Stimulated activated naive B cell treated with anti-CD40 and anti-IgM and Interleukin-4, amounts not matched to agents 10 μg/mL and 1 μg/mL and 100 μg/mL, for 72 hours (primary cell): ENCODE results near the gene RTL5.
A peak's percentile ranks its signal among the peaks of the same experiment; 100 is the strongest.

Source experiments
- ATAC-seq, 2 donors: fragments of 150-1000 bp; cut with Tn5 transposase; replicated peaks; 2 replicates each; pipeline ENCODE4 v1.10.0; 2021; ENCODE audit warnings: moderate library complexity in 1 of 2
- DNase-seq: peaks from one replicate; pipeline ENCODE4 v3.0.0; 2021
- H3K27ac Mint-ChIP-seq: one replicate; pipeline ENCODE4 v1.8.0; 2022; ENCODE audit warnings: mild to moderate bottlenecking, mixed read lengths
- H3K27me3 Mint-ChIP-seq, 2 donors: one replicate each; pipeline ENCODE4 v1.8.0; 2022; ENCODE audit warnings: mixed read lengths in 2 of 2
- H3K36me3 Mint-ChIP-seq, 2 donors: one replicate each; pipeline ENCODE4 v1.8.0; 2022; ENCODE audit warnings: mixed read lengths in 2 of 2, mild to moderate bottlenecking in 1 of 2
- H3K4me1 Mint-ChIP-seq, 2 donors: one replicate each; pipeline ENCODE4 v1.8.0; 2022; ENCODE audit warnings: mixed read lengths in 2 of 2, mild to moderate bottlenecking in 1 of 2
- H3K4me3 Mint-ChIP-seq, 2 donors: one replicate each; pipeline ENCODE4 v1.8.0; 2022; ENCODE audit warnings: mild to moderate bottlenecking in 2 of 2, mixed read lengths in 2 of 2, moderate library complexity in 1 of 2
- H3K9me3 Mint-ChIP-seq, 2 donors: one replicate each; pipeline ENCODE4 v1.8.0; 2022; ENCODE audit warnings: mixed read lengths in 2 of 2, mild to moderate bottlenecking in 1 of 2

The RTL5 gene

GRCh38 chrX:72141372-72142004, 9.8 kb upstream of the RTL5 start:
- DNase-seq (no peak), ATAC-seq (peak; percentile 64 to 82)
- H3K27me3 Mint-ChIP-seq: peaks cover 16 to 17% of the 10 kb centered on the region in 2 donors
- no peak overlapping the region for H3K4me3 Mint-ChIP-seq
- no peaks in the 10 kb centered on the region for H3K9me3 Mint-ChIP-seq
- no peaks in the 10 kb centered on the region for H3K36me3 Mint-ChIP-seq
- peaks cover 6 to 10% of the 10 kb centered on the region in 2 donors for H3K4me1 Mint-ChIP-seq
- H3K27ac Mint-ChIP-seq: no peak overlapping the region

GRCh38 chrX:72139538-72139937, 7.8 kb upstream of the RTL5 start:
- Mint-ChIP-seq H3K9me3 (no peaks in the 10 kb centered on the region), H3K27ac (no peak overlapping the region), H3K4me1 (peaks cover 6 to 10% of the 10 kb centered on the region in 2 donors), H3K27me3 (peaks cover 26 to 27% of the 10 kb centered on the region in 2 donors), H3K4me3 (no peak overlapping the region), H3K36me3 (no peaks in the 10 kb centered on the region)
- DNase-seq (no peak), ATAC-seq (no peak)

- DNase-seq (no peak), ATAC-seq (no peak)
- Mint-ChIP-seq H3K27ac (no peak overlapping the region), H3K9me3 (no peaks in the 10 kb centered on the region), H3K4me1 (peaks cover 6 to 10% of the 10 kb centered on the region in 2 donors), H3K4me3 (no peak overlapping the region), H3K27me3 (peaks cover 37 to 41% of the 10 kb centered on the region in 2 donors), H3K36me3 (no peaks in the 10 kb centered on the region)
Observed at GRCh38 chrX:72137846-72138495, 6.3 kb upstream of the RTL5 start.

GRCh38 chrX:72133851-72134546, 2.3 kb upstream of the RTL5 start:
- no peak overlapping the region for H3K4me3 Mint-ChIP-seq
- ATAC-seq (no peak), DNase-seq (no peak)
- H3K27me3 Mint-ChIP-seq: peaks cover 38 to 49% of the 10 kb centered on the region in 2 donors
- no peaks in the 10 kb centered on the region for H3K36me3 Mint-ChIP-seq
- H3K9me3 Mint-ChIP-seq: no peaks in the 10 kb centered on the region
- no peak overlapping the region for H3K27ac Mint-ChIP-seq
- H3K4me1 Mint-ChIP-seq: peaks cover 3 to 6% of the 10 kb centered on the region in 2 donors

- H3K4me3 Mint-ChIP-seq: peak overlapping the region in 1 of 2 donors; percentile 76
- ATAC-seq (no peak), DNase-seq (no peak)
- no peaks in the 10 kb centered on the region for H3K9me3 Mint-ChIP-seq
- H3K27me3 Mint-ChIP-seq: peaks cover 38 to 49% of the 10 kb centered on the region in 2 donors
- H3K27ac Mint-ChIP-seq: no peak overlapping the region
- no peaks in the 10 kb centered on the region for H3K36me3 Mint-ChIP-seq
- peaks cover 3 to 6% of the 10 kb centered on the region in 2 donors for H3K4me1 Mint-ChIP-seq
Observed at GRCh38 chrX:72132456-72132855, 741 bp upstream of the RTL5 start.

GRCh38 chrX:72130762-72131250, 909 bp downstream of the RTL5 start:
- no peak overlapping the region for H3K27ac Mint-ChIP-seq
- ATAC-seq: no peak
- no peaks in the 10 kb centered on the region for H3K36me3 Mint-ChIP-seq
- H3K4me3 Mint-ChIP-seq: peak overlapping the region; percentile 39 to 74
- H3K27me3 Mint-ChIP-seq: peaks cover 38 to 46% of the 10 kb centered on the region in 2 donors
- no peak for DNase-seq
- H3K4me1 Mint-ChIP-seq: peaks cover 5 to 11% of the 10 kb centered on the region in 2 donors
- H3K9me3 Mint-ChIP-seq: no peaks in the 10 kb centered on the region

GRCh38 chrX:72130156-72130761, 1.5 kb downstream of the RTL5 start:
- Mint-ChIP-seq H3K4me3 (peak overlapping the region in 1 of 2 donors; percentile 19), H3K27ac (no peak overlapping the region)

GRCh38 chrX:72129661-72130060, 2.1 kb downstream of the RTL5 start:
- Mint-ChIP-seq H3K27me3 (peaks cover 37 to 52% of the 10 kb centered on the region in 2 donors), H3K4me1 (peaks cover 7 to 11% of the 10 kb centered on the region in 2 donors), H3K36me3 (no peaks in the 10 kb centered on the region), H3K4me3 (no peak overlapping the region), H3K27ac (no peak overlapping the region), H3K9me3 (no peaks in the 10 kb centered on the region)
- DNase-seq (no peak), ATAC-seq (no peak)

More at GRCh38 chrX:72130156-72130761, 1.5 kb downstream of the RTL5 start:
- ATAC-seq (no peak), DNase-seq (no peak)
- Mint-ChIP-seq H3K27me3 (peaks cover 37 to 50% of the 10 kb centered on the region in 2 donors), H3K36me3 (no peaks in the 10 kb centered on the region), H3K9me3 (no peaks in the 10 kb centered on the region), H3K4me1 (peaks cover 5 to 11% of the 10 kb centered on the region in 2 donors)

- H3K36me3 Mint-ChIP-seq: no peaks in the 10 kb centered on the region
- H3K27me3 Mint-ChIP-seq: peaks cover 40 to 52% of the 10 kb centered on the region in 2 donors
- no peak overlapping the region for H3K27ac Mint-ChIP-seq
- DNase-seq: no peak
- H3K9me3 Mint-ChIP-seq: no peaks in the 10 kb centered on the region
- H3K4me3 Mint-ChIP-seq: no peak overlapping the region
- H3K4me1 Mint-ChIP-seq: peaks cover 10 to 16% of the 10 kb centered on the region in 2 donors
- peak in 1 of 2 donors; percentile 35 for ATAC-seq
Observed at GRCh38 chrX:72128881-72129280, 2.8 kb downstream of the RTL5 start.

GRCh38 chrX:72128183-72128834, 3.4 kb downstream of the RTL5 start:
- peaks cover 14 to 22% of the 10 kb centered on the region in 2 donors for H3K4me1 Mint-ChIP-seq
- DNase-seq: no peak
- no peak overlapping the region for H3K4me3 Mint-ChIP-seq
- no peaks in the 10 kb centered on the region for H3K36me3 Mint-ChIP-seq
- H3K27me3 Mint-ChIP-seq: peaks cover 37 to 48% of the 10 kb centered on the region in 2 donors
- no peaks in the 10 kb centered on the region for H3K9me3 Mint-ChIP-seq
- no peak overlapping the region for H3K27ac Mint-ChIP-seq
- ATAC-seq: no peak

- peaks cover 14 to 23% of the 10 kb centered on the region in 2 donors for H3K4me1 Mint-ChIP-seq
- peaks cover 28 to 47% of the 10 kb centered on the region in 2 donors for H3K27me3 Mint-ChIP-seq
- DNase-seq: no peak
- H3K36me3 Mint-ChIP-seq: no peaks in the 10 kb centered on the region
- no peak for ATAC-seq
- no peak overlapping the region for H3K27ac Mint-ChIP-seq
- no peaks in the 10 kb centered on the region for H3K9me3 Mint-ChIP-seq
- H3K4me3 Mint-ChIP-seq: no peak overlapping the region
Observed at GRCh38 chrX:72127332-72127731, 4.4 kb downstream of the RTL5 start.

GRCh38 chrX:72126539-72127140, 5.1 kb downstream of the RTL5 start:
- Mint-ChIP-seq H3K36me3 (no peaks in the 10 kb centered on the region), H3K27ac (no peak overlapping the region), H3K27me3 (peaks cover 22 to 43% of the 10 kb centered on the region in 2 donors), H3K4me3 (no peak overlapping the region), H3K4me1 (peaks cover 11 to 17% of the 10 kb centered on the region in 2 donors), H3K9me3 (no peaks in the 10 kb centered on the region)
- ATAC-seq: peak; percentile 82 to 87
- DNase-seq: peak; percentile 67

- ATAC-seq: no peak
- Mint-ChIP-seq H3K4me3 (no peak overlapping the region), H3K9me3 (no peaks in the 10 kb centered on the region), H3K36me3 (no peaks in the 10 kb centered on the region), H3K27ac (no peak overlapping the region), H3K4me1 (peaks cover 11 to 21% of the 10 kb centered on the region in 2 donors), H3K27me3 (peaks cover 22 to 43% of the 10 kb centered on the region in 2 donors)
- no peak for DNase-seq
Observed at GRCh38 chrX:72126048-72126415, 5.7 kb downstream of the RTL5 start.
